ENCODE results near the gene PRXL2B.

- TF ChIP-seq CTCF (conservative IDR thresholded peaks at IDR 0.05) (no peak), ZFX (IDR thresholded peaks at IDR 0.05) (no peak)
Measured at GRCh38 chr1:2635361-2636010, 48.9 kb downstream of the PRXL2B start.

Data from C4-2B (cell line).